DOHH2 (cell line): ENCODE data around the gene DMD.

ENCODE experiments used
- EZH2phosphoT487 ChIP-seq: fragments of 200-600 bp; sonication (generic); IDR thresholded peaks from 2 replicates; pipeline ENCODE4 v1.6.1; 2017; ENCODE audit warnings: borderline replicate concordance, mild to moderate bottlenecking, antibody characterized with exemption, low read length, moderate library complexity, mixed read lengths
- TF ChIP-seq, protein P1 (sequence below): fragments of 200-600 bp; sonication (generic); IDR thresholded peaks from one replicate; pipeline ENCODE4 v1.5.1; 2014; ENCODE audit warnings: antibody characterized with exemption, mild to moderate bottlenecking, low read depth, low read length; ENCODE audit not compliant: poor library complexity, severe bottlenecking

DNA sequence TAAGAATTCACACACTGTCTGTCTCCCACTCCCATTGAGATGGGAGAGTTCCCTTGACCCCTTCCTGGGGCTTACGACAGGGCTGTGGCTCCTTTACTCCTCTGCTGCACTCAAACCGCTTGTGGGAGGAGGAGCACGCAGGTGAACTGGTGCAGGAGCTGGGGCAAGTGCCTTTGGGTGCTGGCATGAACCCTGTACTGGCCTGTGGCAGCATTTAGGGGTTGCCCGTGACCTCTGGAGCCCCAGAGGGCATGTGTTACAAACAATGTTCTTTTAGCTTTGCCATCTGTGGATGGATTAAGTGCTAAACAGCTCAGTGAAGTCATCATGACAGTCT, 2117.7 kb downstream of the DMD start:
- TF ChIP-seq, protein P1, sequence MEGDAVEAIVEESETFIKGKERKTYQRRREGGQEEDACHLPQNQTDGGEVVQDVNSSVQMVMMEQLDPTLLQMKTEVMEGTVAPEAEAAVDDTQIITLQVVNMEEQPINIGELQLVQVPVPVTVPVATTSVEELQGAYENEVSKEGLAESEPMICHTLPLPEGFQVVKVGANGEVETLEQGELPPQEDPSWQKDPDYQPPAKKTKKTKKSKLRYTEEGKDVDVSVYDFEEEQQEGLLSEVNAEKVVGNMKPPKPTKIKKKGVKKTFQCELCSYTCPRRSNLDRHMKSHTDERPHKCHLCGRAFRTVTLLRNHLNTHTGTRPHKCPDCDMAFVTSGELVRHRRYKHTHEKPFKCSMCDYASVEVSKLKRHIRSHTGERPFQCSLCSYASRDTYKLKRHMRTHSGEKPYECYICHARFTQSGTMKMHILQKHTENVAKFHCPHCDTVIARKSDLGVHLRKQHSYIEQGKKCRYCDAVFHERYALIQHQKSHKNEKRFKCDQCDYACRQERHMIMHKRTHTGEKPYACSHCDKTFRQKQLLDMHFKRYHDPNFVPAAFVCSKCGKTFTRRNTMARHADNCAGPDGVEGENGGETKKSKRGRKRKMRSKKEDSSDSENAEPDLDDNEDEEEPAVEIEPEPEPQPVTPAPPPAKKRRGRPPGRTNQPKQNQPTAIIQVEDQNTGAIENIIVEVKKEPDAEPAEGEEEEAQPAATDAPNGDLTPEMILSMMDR, result no peak
- TF ChIP-seq EZH2phosphoT487, result no peak
